HG03095 (cell line): ENCODE data around the gene SLC23A2.
"Not testable (repeated sequence)": the region's sequence is repeated elsewhere in the genome, so short reads cannot be mapped to it uniquely, and the experiment has no call there.

Experiments
- ATAC-seq: cut with Tn5 transposase; IDR thresholded peaks from one replicate; pipeline ENCODE4 v1.9.1; 2021; ENCODE audit warnings: moderate library complexity; ENCODE audit not compliant: unreplicated experiment

The SLC23A2 gene

GRCh38 chr20:5013682-5014447, 12.6 kb upstream of the SLC23A2 start:
- no peak for ATAC-seq

- no peak for ATAC-seq
Measured at GRCh38 chr20:5008759-5009158, 7.4 kb upstream of the SLC23A2 start.

DNA sequence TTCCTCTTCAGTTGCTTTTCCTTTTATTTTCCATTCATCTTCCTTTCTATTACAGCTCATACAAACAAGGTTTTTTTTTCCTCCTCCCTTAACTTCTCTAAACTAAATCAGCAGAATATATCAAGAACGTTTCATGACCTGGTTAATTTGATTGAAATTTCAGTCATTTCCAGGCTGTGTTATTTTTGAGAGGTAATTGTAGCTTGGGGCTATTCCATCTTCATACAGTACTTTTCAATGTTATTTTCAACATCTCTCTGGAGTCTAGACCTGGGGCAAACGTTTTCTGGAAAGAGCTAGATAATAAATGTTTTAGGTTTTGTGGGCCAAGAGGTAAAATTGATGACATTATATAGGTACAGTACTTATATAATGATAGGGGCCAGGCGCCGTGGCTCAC, 4.0 kb upstream of the SLC23A2 start:
- ATAC-seq: no peak

GRCh38 chr20:5004825-5005224, 3.5 kb upstream of the SLC23A2 start:
- not testable (repeated sequence) for ATAC-seq

DNA sequence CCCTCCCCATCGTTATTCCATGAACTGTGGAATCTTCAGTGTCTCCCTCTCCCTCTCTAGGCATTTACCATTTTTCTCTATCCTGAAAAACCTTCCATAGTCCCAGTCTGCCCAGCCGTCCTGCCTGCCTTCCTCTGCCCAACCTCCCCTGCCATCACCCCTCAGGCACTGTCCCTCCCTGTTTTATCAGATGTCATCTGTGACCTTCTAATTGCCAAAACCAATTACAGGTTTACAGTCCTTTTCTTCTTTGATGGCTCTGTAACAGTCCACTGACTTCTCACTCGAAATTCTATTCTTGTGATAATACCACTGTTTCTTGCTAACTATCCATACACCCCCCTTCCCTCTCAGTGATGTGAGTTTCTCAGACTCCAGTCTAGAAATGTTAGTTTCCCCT, 2.3 kb upstream of the SLC23A2 start:
- no peak for ATAC-seq

- no peak for ATAC-seq
Measured at GRCh38 chr20:5002077-5002413, 735 bp upstream of the SLC23A2 start.

DNA sequence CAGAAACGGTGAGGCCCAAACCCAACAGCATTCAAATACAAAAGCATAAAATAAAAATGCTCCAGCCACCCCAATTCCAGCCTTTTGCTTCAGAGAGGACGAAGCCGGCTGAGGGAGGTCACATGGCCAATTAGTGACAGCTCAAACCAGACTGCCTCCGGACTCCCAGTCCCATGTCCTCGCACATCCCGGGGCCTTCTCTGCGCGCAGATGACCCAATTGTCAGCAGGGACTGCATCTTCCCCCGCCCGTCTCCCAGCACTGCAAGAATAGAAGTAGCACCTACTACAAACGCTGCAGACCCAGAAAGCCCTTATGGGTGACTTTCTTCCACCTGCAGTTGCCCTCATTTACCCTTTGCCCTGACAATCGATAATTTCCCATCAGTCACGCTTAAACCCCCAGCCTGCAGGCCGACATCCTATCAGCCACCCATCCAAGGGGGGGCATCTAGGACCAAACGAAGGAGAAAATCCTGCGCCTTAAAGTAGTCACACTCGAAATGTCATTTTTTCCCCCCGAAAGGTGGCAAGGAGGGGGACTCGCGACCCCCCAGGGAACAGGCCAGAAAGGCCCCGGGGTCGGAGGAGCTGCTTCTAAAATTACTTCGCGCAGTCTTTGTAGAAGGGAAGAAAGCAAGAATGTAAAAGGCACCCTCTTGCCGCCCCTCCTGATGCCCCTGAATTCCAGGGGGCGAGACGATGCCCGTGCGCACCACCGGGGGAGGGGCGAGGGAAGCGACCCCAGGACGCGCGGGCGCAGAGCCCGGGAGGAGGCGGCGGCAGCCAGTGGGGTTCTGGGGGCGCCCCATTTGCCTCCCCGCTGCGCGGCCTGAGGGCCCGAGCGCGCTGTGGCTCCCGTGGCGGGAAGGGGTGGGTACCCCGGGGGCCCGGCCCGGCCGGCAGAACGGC, 792 bp downstream of the SLC23A2 start:
- no peak for ATAC-seq

GRCh38 chr20:4999788-5000187, 1.5 kb downstream of the SLC23A2 start:
- ATAC-seq: no peak

DNA sequence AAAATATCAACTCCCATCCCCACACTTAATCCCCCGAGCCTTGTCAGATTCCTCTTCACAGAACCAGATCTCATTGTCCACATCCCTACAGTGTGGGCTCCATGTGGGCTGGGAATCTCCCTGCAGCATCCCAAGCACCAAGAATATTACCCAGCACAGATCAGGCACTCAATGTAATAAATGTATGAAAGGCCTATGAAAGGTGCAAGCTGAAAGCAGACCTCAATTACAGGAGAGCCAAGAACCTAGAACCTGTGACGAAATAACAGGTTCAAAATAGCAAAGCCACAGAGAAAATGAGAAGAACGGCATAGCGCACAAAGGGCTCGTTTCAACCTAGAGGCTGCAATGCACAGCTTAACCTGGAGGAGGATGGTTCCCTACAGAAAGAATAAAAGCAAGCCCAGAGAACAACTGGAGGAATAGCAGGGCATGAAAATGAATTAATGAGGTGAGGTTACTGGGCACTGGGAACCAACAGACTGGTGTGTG, 3.1 kb downstream of the SLC23A2 start:
- no peak for ATAC-seq

- no peak for ATAC-seq
Measured at GRCh38 chr20:4997222-4997621, 4.1 kb downstream of the SLC23A2 start.

- ATAC-seq: peak; percentile 42
Measured at GRCh38 chr20:4989570-4989969, 11.7 kb downstream of the SLC23A2 start.

GRCh38 chr20:4987130-4987529, 14.2 kb downstream of the SLC23A2 start:
- no peak for ATAC-seq

- ATAC-seq: no peak
Measured at GRCh38 chr20:4985658-4986057, 15.7 kb downstream of the SLC23A2 start.

- ATAC-seq: no peak
Measured at GRCh38 chr20:4982281-4982680, 19.0 kb downstream of the SLC23A2 start.

- ATAC-seq: no peak
Measured at GRCh38 chr20:4979841-4980410, 21.4 kb downstream of the SLC23A2 start.

DNA sequence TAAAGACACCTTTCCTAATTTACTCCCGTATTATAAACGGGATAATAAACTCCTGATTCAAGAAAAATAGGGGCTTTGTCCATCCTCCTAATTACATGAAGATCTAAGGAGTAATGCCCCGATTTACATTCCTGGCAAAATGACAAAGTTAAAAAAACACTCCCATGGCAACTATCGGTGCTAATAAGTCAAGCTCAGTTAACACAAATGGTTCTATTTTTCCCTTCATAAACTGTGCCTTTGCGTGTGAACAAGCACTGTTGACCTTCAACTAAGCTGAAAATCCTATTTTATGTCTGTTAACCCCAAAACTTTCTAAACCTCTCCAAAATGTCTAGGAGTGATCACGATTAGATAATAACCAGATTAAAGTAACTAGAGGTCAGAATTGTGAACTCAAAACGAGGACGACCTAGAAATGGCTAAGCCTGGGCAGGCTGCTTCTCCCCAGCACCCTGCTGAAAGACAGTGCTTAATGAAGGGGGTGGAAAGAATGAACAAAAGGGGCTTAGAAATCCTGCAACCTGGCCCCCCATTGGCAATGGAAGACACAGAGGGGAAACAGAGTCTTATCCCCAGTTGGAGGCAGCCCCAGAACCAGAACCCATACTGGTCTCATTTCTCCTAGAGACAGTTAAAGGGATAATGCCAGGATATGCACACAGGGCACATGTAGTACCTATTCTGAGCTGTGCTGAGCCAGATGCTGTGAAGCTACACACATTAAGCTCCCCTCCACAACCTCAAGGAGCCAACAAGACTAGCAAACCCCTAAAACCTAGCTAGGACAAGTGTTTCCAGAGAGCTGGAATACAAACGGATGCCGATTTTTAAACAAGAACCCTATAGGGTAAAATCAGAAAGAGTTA, 23.0 kb downstream of the SLC23A2 start:
- no peak for ATAC-seq

GRCh38 chr20:4976014-4976413, 25.3 kb downstream of the SLC23A2 start:
- ATAC-seq: not testable (repeated sequence)

GRCh38 chr20:4973330-4974097, 27.8 kb downstream of the SLC23A2 start:
- peak; percentile 84 for ATAC-seq

DNA sequence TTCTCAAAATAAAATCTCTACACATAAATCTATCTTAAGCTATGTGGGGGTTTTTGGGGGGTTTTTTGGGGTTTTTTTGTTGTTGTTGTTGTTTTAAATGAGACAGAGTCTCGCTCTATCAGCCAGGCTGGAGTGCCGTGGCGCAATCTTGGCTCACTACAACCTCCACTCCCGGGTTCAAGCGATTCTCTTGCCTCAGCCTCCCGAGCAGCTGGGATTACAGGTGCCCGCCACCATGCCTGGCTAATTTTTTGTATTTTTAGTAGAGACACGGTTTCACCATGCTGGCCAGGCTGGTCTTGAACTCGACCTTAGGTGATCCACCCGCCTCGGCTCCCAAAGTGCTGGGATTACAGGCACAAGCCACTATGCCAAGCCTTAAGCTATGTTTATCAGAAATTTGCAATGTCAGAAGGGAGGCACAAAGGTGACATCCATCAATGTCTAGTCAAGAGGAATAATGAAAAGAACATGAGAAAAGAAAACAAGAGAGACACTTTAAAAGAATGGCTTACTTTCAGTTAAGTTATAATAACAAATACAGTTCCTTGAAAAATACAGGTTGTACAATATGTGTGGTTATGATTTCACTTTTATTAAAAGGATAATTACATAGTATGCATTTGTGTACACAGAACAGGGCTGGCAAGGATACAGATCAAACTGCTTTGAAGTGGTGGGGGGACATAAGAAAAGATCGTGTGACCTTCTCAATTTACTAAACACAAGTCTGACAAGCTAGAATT, 28.6 kb downstream of the SLC23A2 start:
- ATAC-seq: no peak
